Ishikawa (cell line): Measurements from ENCODE around the gene CKB.

Experiments used
- CEBPB ChIP-seq: IDR thresholded peaks from 2 replicates; pipeline ENCODE4 v1.6.1; 2012
- CREB1 ChIP-seq: IDR thresholded peaks from 2 replicates; pipeline ENCODE4 v1.6.1; 2012; ENCODE audit warnings: low read depth
- EGR1 ChIP-seq: IDR thresholded peaks from 2 replicates; pipeline ENCODE4 v1.6.1; 2012
- EP300 ChIP-seq: IDR thresholded peaks from 2 replicates; pipeline ENCODE4 v1.6.1; 2012; ENCODE audit warnings: borderline replicate concordance
- FOXM1 ChIP-seq: IDR thresholded peaks from 2 replicates; pipeline ENCODE4 v1.6.1; 2012; ENCODE audit warnings: low read depth, borderline replicate concordance
- NFIC ChIP-seq: IDR thresholded peaks from 2 replicates; pipeline ENCODE4 v1.6.1; 2012
- RAD21 ChIP-seq: IDR thresholded peaks from 2 replicates; pipeline ENCODE4 v1.6.1; 2012; ENCODE audit warnings: low read depth
- TAF1 ChIP-seq: IDR thresholded peaks from 2 replicates; pipeline ENCODE4 v1.6.1; 2012; ENCODE audit warnings: low read depth, mild to moderate bottlenecking
- TCF12 ChIP-seq: IDR thresholded peaks from 2 replicates; pipeline ENCODE4 v1.6.1; 2012; ENCODE audit warnings: low read depth
- TEAD4 ChIP-seq: IDR thresholded peaks from 2 replicates; pipeline ENCODE4 v1.6.1; 2012
- YY1 ChIP-seq: IDR thresholded peaks from 2 replicates; pipeline ENCODE4 v1.6.1; 2012; ENCODE audit warnings: low read depth
- ZBTB7A ChIP-seq: IDR thresholded peaks from 2 replicates; pipeline ENCODE4 v1.6.1; 2012; ENCODE audit warnings: low read depth
- TF ChIP-seq, protein P1 (sequence below): IDR thresholded peaks from 2 replicates; pipeline ENCODE4 v1.6.1; 2012; ENCODE audit warnings: low read depth, mild to moderate bottlenecking
- TF ChIP-seq, protein P2 (sequence below): IDR thresholded peaks from 2 replicates; pipeline ENCODE4 v1.6.1; 2012
- TF ChIP-seq, protein P3 (sequence below): IDR thresholded peaks from 2 replicates; pipeline ENCODE4 v1.6.1; 2012

The CKB gene

DNA sequence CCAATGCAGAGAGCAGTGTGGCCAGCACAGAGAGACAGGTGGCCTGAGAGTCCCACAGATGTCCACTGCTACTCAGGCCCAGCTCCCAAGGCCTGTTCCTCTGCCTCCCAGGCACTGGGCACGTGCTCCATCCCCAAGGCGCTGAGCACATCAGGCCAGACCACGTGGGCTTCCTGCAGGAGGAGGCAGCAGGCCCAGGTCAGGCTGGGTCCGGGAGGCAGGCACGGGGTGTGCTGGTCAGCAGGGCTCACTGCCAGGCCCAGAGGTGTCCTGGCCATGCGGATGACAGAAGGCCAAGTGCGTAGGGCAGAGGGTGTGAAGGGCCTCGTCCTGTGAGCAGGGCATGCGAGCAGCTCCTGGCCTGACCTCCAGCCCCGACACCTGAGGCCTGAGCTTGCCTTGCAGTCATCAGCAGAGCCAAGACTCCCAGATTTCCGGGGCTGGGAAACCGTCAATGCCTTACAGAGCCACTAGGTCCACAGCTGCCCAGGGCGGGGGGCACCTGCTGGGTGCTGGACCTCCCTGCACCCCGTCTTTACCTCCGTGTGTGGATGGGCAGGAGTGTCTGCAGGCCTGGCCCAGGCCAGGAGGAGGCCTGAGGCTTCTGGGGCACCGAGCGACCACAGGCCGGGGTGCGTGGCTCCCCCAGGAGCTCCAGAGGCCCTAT, 21.2 kb upstream of the CKB start:
- no peak for TF ChIP-seq TEAD4
- TF ChIP-seq RAD21: no peak
- TF ChIP-seq EGR1: no peak
- TF ChIP-seq NFIC: no peak
- no peak for TF ChIP-seq YY1
- TF ChIP-seq, protein P1, sequence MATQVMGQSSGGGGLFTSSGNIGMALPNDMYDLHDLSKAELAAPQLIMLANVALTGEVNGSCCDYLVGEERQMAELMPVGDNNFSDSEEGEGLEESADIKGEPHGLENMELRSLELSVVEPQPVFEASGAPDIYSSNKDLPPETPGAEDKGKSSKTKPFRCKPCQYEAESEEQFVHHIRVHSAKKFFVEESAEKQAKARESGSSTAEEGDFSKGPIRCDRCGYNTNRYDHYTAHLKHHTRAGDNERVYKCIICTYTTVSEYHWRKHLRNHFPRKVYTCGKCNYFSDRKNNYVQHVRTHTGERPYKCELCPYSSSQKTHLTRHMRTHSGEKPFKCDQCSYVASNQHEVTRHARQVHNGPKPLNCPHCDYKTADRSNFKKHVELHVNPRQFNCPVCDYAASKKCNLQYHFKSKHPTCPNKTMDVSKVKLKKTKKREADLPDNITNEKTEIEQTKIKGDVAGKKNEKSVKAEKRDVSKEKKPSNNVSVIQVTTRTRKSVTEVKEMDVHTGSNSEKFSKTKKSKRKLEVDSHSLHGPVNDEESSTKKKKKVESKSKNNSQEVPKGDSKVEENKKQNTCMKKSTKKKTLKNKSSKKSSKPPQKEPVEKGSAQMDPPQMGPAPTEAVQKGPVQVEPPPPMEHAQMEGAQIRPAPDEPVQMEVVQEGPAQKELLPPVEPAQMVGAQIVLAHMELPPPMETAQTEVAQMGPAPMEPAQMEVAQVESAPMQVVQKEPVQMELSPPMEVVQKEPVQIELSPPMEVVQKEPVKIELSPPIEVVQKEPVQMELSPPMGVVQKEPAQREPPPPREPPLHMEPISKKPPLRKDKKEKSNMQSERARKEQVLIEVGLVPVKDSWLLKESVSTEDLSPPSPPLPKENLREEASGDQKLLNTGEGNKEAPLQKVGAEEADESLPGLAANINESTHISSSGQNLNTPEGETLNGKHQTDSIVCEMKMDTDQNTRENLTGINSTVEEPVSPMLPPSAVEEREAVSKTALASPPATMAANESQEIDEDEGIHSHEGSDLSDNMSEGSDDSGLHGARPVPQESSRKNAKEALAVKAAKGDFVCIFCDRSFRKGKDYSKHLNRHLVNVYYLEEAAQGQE: no peak
- TF ChIP-seq, protein P2, sequence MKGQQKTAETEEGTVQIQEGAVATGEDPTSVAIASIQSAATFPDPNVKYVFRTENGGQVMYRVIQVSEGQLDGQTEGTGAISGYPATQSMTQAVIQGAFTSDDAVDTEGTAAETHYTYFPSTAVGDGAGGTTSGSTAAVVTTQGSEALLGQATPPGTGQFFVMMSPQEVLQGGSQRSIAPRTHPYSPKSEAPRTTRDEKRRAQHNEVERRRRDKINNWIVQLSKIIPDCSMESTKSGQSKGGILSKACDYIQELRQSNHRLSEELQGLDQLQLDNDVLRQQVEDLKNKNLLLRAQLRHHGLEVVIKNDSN: peak; percentile 30; the same call in 1 of the 2 replicates
- TF ChIP-seq, protein P3, sequence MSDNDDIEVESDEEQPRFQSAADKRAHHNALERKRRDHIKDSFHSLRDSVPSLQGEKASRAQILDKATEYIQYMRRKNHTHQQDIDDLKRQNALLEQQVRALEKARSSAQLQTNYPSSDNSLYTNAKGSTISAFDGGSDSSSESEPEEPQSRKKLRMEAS: peak; percentile 55
- no peak for TF ChIP-seq ZBTB7A
- TF ChIP-seq TAF1: no peak
- no peak for TF ChIP-seq FOXM1
- no peak for TF ChIP-seq CEBPB

DNA sequence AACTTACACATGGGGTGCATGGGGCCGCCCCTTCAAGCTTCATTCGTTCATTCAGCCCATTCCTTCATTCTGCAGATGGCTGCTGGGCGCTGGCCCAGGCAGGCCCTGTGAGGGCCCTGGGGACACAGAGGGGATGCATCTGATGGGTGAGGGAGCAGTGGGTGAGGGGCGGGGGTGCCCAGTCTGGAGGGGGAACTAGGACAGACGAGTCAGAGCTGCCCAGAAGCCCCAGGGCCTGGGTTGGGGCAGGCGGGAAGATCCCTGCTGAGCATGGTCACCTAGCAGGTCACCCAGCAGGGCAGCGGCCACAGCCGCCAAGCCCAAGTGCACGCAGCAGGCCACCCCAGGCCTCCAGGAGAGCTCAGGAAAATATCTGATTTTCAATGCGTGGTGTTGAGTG, 20.5 kb upstream of the CKB start:
- peak; percentile 63; the same call in 1 of the 2 replicates for TF ChIP-seq TCF12
- TF ChIP-seq CEBPB: no peak
- TF ChIP-seq, protein P2: no peak
- TF ChIP-seq EP300: no peak; the same call in 1 of the 2 replicates
- TF ChIP-seq, protein P3: no peak
- TF ChIP-seq RAD21: no peak
- no peak for TF ChIP-seq YY1
- no peak for TF ChIP-seq CREB1
- TF ChIP-seq, protein P1: no peak
- TF ChIP-seq TAF1: no peak
- 0 out of 2 replicates have a peak, but pooled peaks have one; percentile 47 for TF ChIP-seq ZBTB7A
- no peak for TF ChIP-seq NFIC
- peak; percentile 20; the same call in 1 of the 2 replicates for TF ChIP-seq FOXM1
- TF ChIP-seq TEAD4: no peak
- no peak for TF ChIP-seq EGR1

DNA sequence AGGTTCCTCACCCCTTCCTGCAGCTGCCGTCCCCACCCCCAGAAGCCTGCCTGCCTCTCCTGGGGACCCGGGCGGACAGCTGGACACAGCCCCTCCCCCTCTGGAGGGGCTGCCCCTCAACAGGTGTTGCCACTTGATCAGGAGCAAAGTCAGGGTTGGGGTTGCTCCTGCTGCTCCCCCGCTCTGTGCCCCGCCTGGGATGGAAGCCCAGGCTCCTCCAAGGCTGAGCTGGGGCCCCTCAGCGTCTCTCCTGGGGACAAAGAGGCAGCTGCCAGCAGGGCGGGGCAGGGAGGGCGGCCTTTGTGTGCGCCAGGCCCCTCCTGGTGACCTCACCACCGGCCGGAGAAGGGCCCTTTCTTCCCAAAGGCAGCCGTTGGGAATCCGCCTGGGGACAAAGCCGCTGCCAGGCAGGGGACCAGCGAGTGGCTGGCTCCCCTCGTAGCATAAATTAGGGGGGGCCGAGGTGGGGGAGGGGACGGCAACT, 20.0 kb upstream of the CKB start:
- TF ChIP-seq RAD21: no peak
- peak; percentile 30; the same call in 1 of the 2 replicates for TF ChIP-seq TAF1
- peak; percentile 34; the same call in 1 of the 2 replicates for TF ChIP-seq NFIC
- peak; percentile 54; the same call in 1 of the 2 replicates for TF ChIP-seq TCF12
- TF ChIP-seq, protein P3: no peak; the same call in 1 of the 2 replicates
- peak; percentile 41; the same call in 1 of the 2 replicates for TF ChIP-seq EP300

DNA sequence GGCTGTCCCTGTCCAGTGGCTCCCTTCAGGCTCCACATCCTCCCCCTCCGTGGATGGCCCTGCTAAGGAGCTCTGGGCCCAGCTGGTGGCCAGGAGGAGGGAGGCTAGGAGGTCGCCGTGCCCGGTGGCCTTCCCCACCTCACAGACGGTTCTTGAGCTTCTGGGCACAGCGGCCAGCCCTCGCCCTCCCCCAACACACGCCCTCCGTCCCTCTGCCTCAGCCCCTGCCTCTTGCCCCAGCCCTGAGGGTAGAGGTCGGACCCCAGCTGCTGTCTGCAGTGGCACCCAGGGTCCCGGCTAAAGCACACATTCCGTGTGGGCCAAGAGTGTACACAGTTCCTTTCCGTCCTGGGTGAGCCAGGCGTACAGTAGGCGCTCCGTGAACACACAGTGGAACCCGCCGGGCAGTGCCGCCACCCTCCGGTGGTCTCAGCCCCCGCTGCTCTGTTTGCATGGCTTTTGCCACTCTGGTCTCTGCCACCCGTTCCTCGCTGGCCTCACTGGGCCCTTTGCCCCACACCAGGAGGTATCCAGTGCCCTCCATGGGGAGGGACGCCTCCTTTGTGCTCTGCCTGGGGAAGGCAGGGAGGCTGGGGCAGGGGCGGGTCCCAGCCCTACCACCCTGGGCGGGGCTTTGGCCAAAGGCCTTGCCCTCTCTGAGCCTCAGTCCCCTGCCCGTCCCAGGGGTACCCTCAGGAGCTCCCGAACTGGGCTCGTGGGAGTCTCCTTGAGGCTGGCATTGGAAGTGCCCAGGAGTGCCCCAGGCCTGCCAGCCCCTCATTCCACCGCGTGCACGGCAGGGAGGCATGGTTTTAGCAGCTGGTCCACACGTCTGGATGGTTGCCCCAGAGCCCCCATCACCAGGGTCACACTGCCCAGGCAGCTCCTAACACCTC, 19.3 kb upstream of the CKB start:
- TF ChIP-seq CEBPB (no peak), EP300 (no peak), TCF12 (no peak), FOXM1 (no peak), CREB1 (no peak)
- TF ChIP-seq, protein P1: no peak
- TF ChIP-seq, protein P3: peak; percentile 17; the same call in 1 of the 2 replicates
